ENCODE data around the gene C9orf85. TPM values are rescaled to one million over a fixed set of nuclear protein-coding genes. Genes with fewer than 3 reads are reported as not detected.

Gene C9orf85
- total and polyA plus RNA-seq, 2 of the 8 experiments (the other 6 are each of a cell fraction or from before 2014, with no cell fraction given), result 6.3 to 14.5 TPM

DNA sequence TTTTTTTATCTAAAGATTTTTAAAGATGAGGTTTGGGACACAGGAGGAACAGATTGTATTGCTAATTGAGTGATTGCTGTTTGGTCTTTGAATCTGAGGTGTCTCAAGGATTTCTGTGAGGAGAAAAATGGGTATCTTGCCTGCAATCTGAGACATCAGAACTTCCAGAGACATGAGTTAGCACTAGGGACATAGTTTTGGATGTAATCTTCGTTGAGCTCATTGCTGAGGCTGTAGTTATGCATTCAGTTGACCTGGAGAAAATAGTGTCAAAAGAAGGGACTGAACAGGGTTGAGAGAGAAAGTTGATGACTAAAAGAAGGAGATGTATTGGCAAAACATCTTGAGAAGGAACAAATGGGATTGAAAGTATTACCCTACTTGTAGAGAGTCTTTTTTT, 24.6 kb downstream of the C9orf85 start:
- no peak for DNase-seq (ENCODE audit: low read depth in 1 of 2, low spot score in 2 of 2)
- H4K20me1 ChIP-seq (replicated peaks in 1 of 2; ENCODE audit: control insufficient read depth in 1 of 2, insufficient read depth in 2 of 2, low read length in 2 of 2), result no peaks in the 10 kb centered on the region
- H2BK15ac ChIP-seq (ENCODE audit: low read length), result no peak overlapping the region
- H3K23me2 ChIP-seq (ENCODE audit: low read depth, low read length), result no peaks in the 10 kb centered on the region
- H4K8ac ChIP-seq (ENCODE audit: extremely low read depth, insufficient read depth, low read length), result no peak overlapping the region
- TF ChIP-seq EZH2 (IDR thresholded peaks at IDR 0.05; ENCODE audit: low read depth, low read length, severe bottlenecking) (no peak), SRF (IDR thresholded peaks at IDR 0.05; ENCODE audit: low read depth, low read length) (no peak), RNF2 (IDR thresholded peaks at IDR 0.05; ENCODE audit: borderline replicate concordance, low read depth, low read length, missing control alignments, poor library complexity, severe bottlenecking) (no peak), GABPA (IDR thresholded peaks at IDR 0.05; ENCODE audit: borderline replicate concordance, insufficient read depth, low read length) (no peak), NRF1 (IDR thresholded peaks at IDR 0.05; ENCODE audit: low read depth, low read length) (no peak), RBBP5 (IDR thresholded peaks at IDR 0.05; ENCODE audit: borderline replicate concordance, low read depth, low read length) (no peak)
- no peak overlapping the region for H2AK5ac ChIP-seq (ENCODE audit: low read depth, low read length)
- POLR2A ChIA-PET (ENCODE audit: partially characterized antibody), result interaction anchor here (1.4 kb wide), 2 partner anchors 15 to 31 kb away, joined by 3 read pairs; no protein-coding TSS in a partner anchor
- no peak overlapping the region for H3K27ac ChIP-seq (ENCODE audit: low read depth, low read length)
- H3K56ac ChIP-seq (replicated peaks; ENCODE audit: insufficient read length, low read depth, low read length), result no peak overlapping the region
- no peaks in the 10 kb centered on the region for H3K36me3 ChIP-seq (ENCODE audit: control insufficient read depth in 2 of 4, insufficient read depth in 4 of 4, low read length in 3 of 4)
- peaks cover 2% of the 10 kb centered on the region; the same call in 1 of the 2 replicates for H3K79me1 ChIP-seq (ENCODE audit: low read depth, low read length)
- H3K18ac ChIP-seq (ENCODE audit: extremely low read depth, low read length), result no peak overlapping the region
- H4K5ac ChIP-seq (ENCODE audit: insufficient read length, low read depth, low read length), result no peak overlapping the region
- H4K91ac ChIP-seq (replicated peaks; ENCODE audit: insufficient read length, low read length), result no peak overlapping the region
- 30% methylated on average over 1 of the region's 1 CpG; no CpG with 5 or more reads in 1 of the 2 experiments for whole genome bisulfite sequencing, 2 experiments (ENCODE audit: extremely low coverage in 1 of 2, insufficient coverage in 1 of 2, insufficient read length in 1 of 2, insufficient replicate concordance in 2 of 2, low coverage in 1 of 2, low lambda C conversion rate in 2 of 2, missing lambda C conversion rate in 1 of 2)
- FAIRE-seq, result no peak
- H3K27me3 ChIP-seq (replicated peaks in 1 of 4; ENCODE audit: control insufficient read depth in 3 of 4, extremely low read depth in 1 of 4, insufficient read depth in 3 of 4, low read length in 3 of 4), result no peaks in the 10 kb centered on the region
- H3K4me2 ChIP-seq (ENCODE audit: insufficient read depth in 1 of 2, low read depth in 2 of 2, low read length in 2 of 2), result no peak overlapping the region; a peak in 1 of 4 replicates
- H2BK120ac ChIP-seq (replicated peaks; ENCODE audit: low read depth, low read length), result no peak overlapping the region
- H3K9ac ChIP-seq (replicated peaks in 1 of 4; ENCODE audit: extremely low read depth in 1 of 4, low read depth in 3 of 4, low read length in 3 of 4), result no peak overlapping the region
- peak overlapping the region; percentile 87 for H3K23ac ChIP-seq (ENCODE audit: insufficient read length)
- no peak overlapping the region for H2BK5ac ChIP-seq (ENCODE audit: low read depth, low read length)
- peak overlapping the region; percentile 91 for H3K14ac ChIP-seq (ENCODE audit: insufficient read length)
- H3K4ac ChIP-seq (replicated peaks; ENCODE audit: insufficient read length, low read depth, low read length), result no peak overlapping the region
- CTCF ChIA-PET (ENCODE audit: partially characterized antibody), result interaction anchor here (0.6 to 1.7 kb wide), 4 partner anchors 8 to 1920 kb away, joined by 3 read pairs; no protein-coding TSS in a partner anchor
- no peak overlapping the region for H3K4me3 ChIP-seq (ENCODE audit: extremely low read depth in 1 of 4, insufficient read depth in 2 of 4, low read depth in 3 of 4, low read length in 4 of 4)
- H2BK12ac ChIP-seq (ENCODE audit: low read depth, low read length), result no peak overlapping the region
- H3K4me1 ChIP-seq (replicated peaks in 1 of 4; ENCODE audit: control insufficient read depth in 3 of 4, insufficient read depth in 4 of 4, low read length in 3 of 4), result peaks cover 0 to 3% (median 2%) of the 10 kb centered on the region in 4 experiments; a peak in 4 of 7 replicates
- no peak overlapping the region for H2BK20ac ChIP-seq (ENCODE audit: low read length)
- H3K79me2 ChIP-seq (ENCODE audit: control insufficient read depth in 1 of 2, insufficient read depth in 2 of 2, low read length in 2 of 2), result peaks cover 0 to 62% of the 10 kb centered on the region in 2 experiments; a peak in 2 of 4 replicates
- H3K9me3 ChIP-seq (ENCODE audit: insufficient read depth in 2 of 2, low read depth in 1 of 2, low read length in 1 of 2), result no peaks in the 10 kb centered on the region
- no peak overlapping the region for H2AFZ ChIP-seq (ENCODE audit: low read length)
